Measurements from ENCODE around the gene KRTAP6-2. TPM values are rescaled to one million over a fixed set of nuclear protein-coding genes. Genes with fewer than 3 reads are reported as not detected.

KRTAP6-2 gene
- total RNA-seq, 2 experiments from 2014 or later = not detected

DNA sequence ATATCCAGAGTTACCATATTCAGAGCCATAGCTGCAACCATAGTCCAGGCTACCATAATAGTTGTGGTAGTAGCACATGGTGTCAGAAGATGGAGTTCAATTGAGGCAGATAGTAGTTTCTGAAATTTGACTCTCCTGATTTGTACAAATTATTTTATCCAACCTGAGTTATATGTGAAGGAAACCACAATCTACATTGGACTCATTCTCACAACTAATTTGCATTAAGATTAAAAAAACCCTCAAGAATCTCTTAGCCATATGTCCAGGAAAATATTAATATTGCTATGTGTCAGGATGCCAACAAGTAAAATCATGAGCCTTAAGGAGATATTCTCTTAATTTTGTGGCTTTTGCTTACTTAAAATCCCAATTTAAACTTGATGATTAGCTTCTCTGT, 8.4 kb downstream of the KRTAP6-2 start, which contains the start of gene KRTAP22-2:
KRTAP22-2 (minus strand) TSS at position 101 of the 400 bp plus-strand sequence.
- no peak for TF ChIP-seq CTCF (IDR thresholded peaks at IDR 0.05)
- Mint-ChIP-seq H3K36me3 (ENCODE audit: low read depth) (no peaks in the 10 kb centered on the region), H3K4me1 (ENCODE audit: low read depth) (no peaks in the 10 kb centered on the region), H3K27me3 (no peaks in the 10 kb centered on the region), H3K27ac (no peak within 1 kb of the TSS), H3K9me3 (peaks cover 2% of the 10 kb centered on the region), H3K4me3 (no peak within 1 kb of the TSS)
- Histone ChIP-seq H3K36me3 (ENCODE audit: insufficient read depth, low read length) (no peaks in the 10 kb centered on the region), H3K4me3 (ENCODE audit: low read length) (no peak within 1 kb of the TSS), H3K27ac (ENCODE audit: low read depth in 1 of 2, low read length in 2 of 2) (no peak within 1 kb of the TSS), H3K4me1 (ENCODE audit: insufficient read depth, low read length) (no peaks in the 10 kb centered on the region), H3K9me3 (ENCODE audit: control insufficient read depth in 1 of 2, insufficient read depth in 1 of 2, low read length in 2 of 2) (peaks cover 0 to 3% of the 10 kb centered on the region in 2 experiments), H3K27me3 (ENCODE audit: control insufficient read depth in 1 of 2, insufficient read depth in 2 of 2, low read length in 2 of 2) (no peaks in the 10 kb centered on the region)
- POLR2A ChIA-PET = no interaction called here
- intact Hi-C loops (cut with DNase I, micrococcal nuclease) = no loop called here
- CTCF ChIA-PET = no interaction called here
- DNase-seq (no peak), ATAC-seq (ENCODE audit: poor library complexity) (no peak)

GRCh38 chr21:30582870-30583269, 15.8 kb downstream of the KRTAP6-2 start:
- Histone ChIP-seq H3K4me3 (ENCODE audit: low read length) (no peak overlapping the region), H3K4me1 (ENCODE audit: insufficient read depth, low read length) (no peaks in the 10 kb centered on the region), H3K36me3 (ENCODE audit: insufficient read depth, low read length) (no peaks in the 10 kb centered on the region), H3K9me3 (ENCODE audit: control insufficient read depth in 1 of 2, insufficient read depth in 1 of 2, low read length in 2 of 2) (no peaks in the 10 kb centered on the region), H3K27ac (ENCODE audit: low read depth in 1 of 2, low read length in 2 of 2) (no peak overlapping the region), H3K27me3 (ENCODE audit: control insufficient read depth in 1 of 2, insufficient read depth in 2 of 2, low read length in 2 of 2) (no peaks in the 10 kb centered on the region)
- Mint-ChIP-seq H3K4me1 (ENCODE audit: low read depth) (no peaks in the 10 kb centered on the region), H3K27me3 (no peaks in the 10 kb centered on the region), H3K9me3 (no peaks in the 10 kb centered on the region), H3K36me3 (ENCODE audit: low read depth) (no peaks in the 10 kb centered on the region), H3K4me3 (no peak overlapping the region), H3K27ac (no peak overlapping the region)
- intact Hi-C loops (cut with DNase I, micrococcal nuclease) = no loop called here
- TF ChIP-seq CTCF (IDR thresholded peaks at IDR 0.05) = no peak
- ATAC-seq (ENCODE audit: poor library complexity) (no peak), DNase-seq (no peak)
- POLR2A ChIA-PET = no interaction called here
- CTCF ChIA-PET = no interaction called here

GRCh38 chr21:30580132-30580531, 18.6 kb downstream of the KRTAP6-2 start:
- Histone ChIP-seq H3K4me1 (ENCODE audit: insufficient read depth, low read length) (no peaks in the 10 kb centered on the region), H3K27me3 (ENCODE audit: control insufficient read depth in 1 of 2, insufficient read depth in 2 of 2, low read length in 2 of 2) (no peaks in the 10 kb centered on the region), H3K36me3 (ENCODE audit: insufficient read depth, low read length) (no peaks in the 10 kb centered on the region), H3K4me3 (ENCODE audit: low read length) (no peak overlapping the region), H3K27ac (ENCODE audit: low read depth in 1 of 2, low read length in 2 of 2) (no peak overlapping the region), H3K9me3 (ENCODE audit: control insufficient read depth in 1 of 2, insufficient read depth in 1 of 2, low read length in 2 of 2) (no peaks in the 10 kb centered on the region)
- Mint-ChIP-seq H3K36me3 (ENCODE audit: low read depth) (no peaks in the 10 kb centered on the region), H3K9me3 (no peaks in the 10 kb centered on the region), H3K27me3 (no peaks in the 10 kb centered on the region), H3K27ac (no peak overlapping the region), H3K4me1 (ENCODE audit: low read depth) (no peaks in the 10 kb centered on the region), H3K4me3 (no peak overlapping the region)
- CTCF ChIA-PET = no interaction called here
- POLR2A ChIA-PET = no interaction called here
- intact Hi-C loops (cut with DNase I, micrococcal nuclease) = no loop called here
- no peak for ATAC-seq (ENCODE audit: poor library complexity)
- no peak for TF ChIP-seq CTCF (IDR thresholded peaks at IDR 0.05)
- no peak for DNase-seq
